ENCODE results near the gene VPS11.
A peak's percentile ranks its signal among the peaks of the same experiment; 100 is the strongest.
"Not testable (repeated sequence)": the region's sequence is repeated elsewhere in the genome, so short reads cannot be mapped to it uniquely, and the experiment has no call there.

The VPS11 gene
- 23.7 to 83.5 (median 69.8) reads per million in 18 experiments for total RNA-seq

- peak; percentile 94 to 97 for DNase-seq
These were observed at the start of gene VPS11 for GRCh38 chr11:119067371-119068222. TSS of gene VPS11 (plus strand) at chr11:119067818. CDS start at chr11:119067824, 6 bp downstream.

DNA sequence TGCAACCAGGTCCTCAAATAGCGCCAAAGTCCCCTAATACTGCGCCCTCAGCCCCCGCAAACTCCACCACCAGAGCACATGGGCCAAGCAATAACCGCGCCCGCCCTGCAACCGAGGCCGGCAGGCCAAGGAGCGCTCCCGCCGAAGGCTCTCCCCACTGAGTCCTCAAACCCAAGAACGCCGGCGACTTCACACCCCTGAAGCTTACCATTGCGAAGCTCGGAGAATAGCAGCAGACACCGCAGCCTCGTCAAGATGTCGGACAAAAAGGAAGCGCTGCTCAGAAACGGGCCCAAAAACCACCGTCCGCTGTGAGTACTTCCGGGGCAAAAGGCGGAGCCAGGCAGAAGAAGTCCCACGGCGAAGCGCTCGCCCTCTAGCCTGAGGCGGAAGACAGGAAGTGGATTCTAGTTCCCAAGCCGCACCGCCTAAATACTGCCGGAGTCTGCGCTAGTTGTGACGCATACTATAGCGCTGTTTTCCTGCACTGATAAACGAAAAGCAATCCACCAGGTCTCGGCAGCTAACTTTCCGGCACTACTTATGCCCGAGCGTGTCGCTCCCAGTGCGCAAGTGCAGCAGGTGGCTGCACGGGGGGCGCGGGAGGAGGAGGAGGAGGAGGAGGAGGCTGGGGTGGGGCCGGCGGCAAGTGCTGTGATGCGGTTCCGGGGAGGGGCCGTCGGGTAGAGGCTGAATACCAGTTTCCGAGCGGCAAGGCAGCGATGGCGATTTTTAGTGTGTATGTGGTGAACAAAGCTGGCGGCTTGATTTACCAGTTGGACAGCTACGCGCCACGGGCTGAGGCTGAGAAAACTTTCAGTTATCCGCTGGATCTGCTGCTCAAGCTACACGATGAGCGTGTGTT lies 49.3 kb upstream of the VPS11 start, which contains the start of the genes RPS25 and TRAPPC4:
RPS25 (minus strand) TSS at position 270 of the 865 bp plus-strand sequence; CDS start at position 211, 59 bp downstream.
TRAPPC4 (plus strand) TSS at position 693 of the 865 bp plus-strand sequence; CDS start at position 723, 30 bp downstream.
- peak; percentile 96 to 98 for DNase-seq

DNA sequence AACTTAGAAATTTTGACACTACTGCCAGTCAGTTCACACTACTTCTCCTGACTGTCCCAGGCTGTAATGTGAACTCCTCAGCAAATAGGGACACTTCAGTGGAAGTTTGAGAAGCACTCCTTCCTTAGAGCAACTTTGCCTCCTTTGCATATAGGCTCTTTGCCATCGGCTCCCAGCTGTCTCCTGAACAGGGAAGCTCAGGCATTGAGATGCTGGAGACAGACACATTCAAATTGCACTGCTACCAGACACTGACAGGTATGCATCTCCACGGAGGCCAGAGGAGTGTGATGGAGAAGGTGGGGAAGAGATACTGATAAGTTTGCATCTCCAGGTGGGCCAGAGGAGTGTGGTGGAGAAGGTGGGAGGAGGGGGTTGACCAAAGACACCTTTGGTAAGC lies 47.6 kb upstream of the VPS11 start:
- no peak for DNase-seq

- no peak for DNase-seq
These were observed 46.0 kb upstream of the VPS11 start for GRCh38 chr11:119021631-119022030.

DNA sequence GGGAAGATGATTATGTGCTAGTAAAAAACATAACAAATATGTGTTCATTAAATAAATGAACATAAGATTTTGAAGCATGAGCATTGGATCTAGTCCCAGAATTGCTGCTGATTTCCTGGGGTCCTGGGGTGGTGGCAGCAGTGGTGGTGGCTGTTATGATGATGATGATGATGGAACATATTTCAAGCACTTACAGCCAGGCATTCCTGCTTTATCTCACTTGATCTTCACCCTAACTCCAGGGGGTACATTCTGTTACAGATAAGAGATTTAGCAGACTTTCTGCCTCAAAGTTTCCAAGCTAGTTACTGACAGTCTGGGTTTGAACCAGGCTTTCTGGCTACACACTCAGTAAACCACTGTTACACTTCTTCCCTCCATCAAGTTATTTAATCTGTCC lies 43.9 kb upstream of the VPS11 start:
- DNase-seq: no peak

DNA sequence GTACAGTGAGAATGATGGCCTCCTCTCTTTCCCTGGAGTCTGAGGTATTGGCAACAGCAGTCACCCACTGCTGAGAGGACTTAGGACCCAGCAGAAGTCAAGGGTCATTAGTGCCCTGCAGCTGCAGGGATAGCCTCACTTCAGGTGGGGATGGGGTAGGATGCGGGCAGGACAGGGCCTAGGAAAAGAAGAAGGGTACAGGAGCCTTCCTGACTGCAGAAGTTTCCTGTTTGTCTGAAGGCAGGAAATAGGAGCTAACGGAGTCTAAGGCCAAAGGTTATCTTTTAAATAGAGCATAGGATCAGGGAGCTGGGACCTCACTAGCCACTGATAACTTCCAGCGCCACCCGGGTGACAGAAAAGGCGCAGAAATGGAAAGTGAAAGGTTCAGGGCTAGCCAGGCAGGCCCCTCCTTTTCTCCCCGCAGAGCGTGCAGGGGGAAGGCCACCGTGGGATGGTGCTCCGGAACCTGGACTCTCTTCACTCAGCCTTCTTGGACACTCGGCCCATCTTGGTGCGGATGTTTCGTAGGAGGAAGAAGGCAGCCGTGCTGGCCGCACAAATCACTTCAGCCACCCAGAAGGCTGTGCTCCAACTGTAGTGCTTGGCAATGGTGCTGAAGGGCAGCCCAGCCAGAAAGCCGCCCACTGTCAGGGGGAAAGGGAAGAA lies 43.1 kb upstream of the VPS11 start:
- DNase-seq: no peak

DNA sequence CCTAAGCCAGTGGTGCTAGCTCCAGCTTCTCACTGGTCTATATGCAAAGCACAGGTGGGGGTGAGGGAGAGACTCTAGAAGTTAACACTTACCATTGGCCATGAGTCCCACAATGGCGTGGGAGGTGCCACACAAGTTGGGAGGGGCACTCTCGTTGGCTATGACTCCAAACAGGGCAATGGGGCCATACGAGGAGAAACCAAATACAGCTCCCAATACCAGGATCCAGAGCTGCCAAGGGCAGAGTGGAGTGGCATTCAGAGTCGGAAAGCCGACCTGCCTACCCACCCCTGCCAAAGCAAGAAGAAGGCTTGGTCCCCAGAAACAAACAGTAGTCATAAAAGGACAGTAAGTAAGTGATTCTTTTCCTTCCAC lies 42.5 kb upstream of the VPS11 start:
- no peak for DNase-seq

GRCh38 chr11:119025541-119025940 lies 42.1 kb upstream of the VPS11 start:
- no peak for DNase-seq

DNA sequence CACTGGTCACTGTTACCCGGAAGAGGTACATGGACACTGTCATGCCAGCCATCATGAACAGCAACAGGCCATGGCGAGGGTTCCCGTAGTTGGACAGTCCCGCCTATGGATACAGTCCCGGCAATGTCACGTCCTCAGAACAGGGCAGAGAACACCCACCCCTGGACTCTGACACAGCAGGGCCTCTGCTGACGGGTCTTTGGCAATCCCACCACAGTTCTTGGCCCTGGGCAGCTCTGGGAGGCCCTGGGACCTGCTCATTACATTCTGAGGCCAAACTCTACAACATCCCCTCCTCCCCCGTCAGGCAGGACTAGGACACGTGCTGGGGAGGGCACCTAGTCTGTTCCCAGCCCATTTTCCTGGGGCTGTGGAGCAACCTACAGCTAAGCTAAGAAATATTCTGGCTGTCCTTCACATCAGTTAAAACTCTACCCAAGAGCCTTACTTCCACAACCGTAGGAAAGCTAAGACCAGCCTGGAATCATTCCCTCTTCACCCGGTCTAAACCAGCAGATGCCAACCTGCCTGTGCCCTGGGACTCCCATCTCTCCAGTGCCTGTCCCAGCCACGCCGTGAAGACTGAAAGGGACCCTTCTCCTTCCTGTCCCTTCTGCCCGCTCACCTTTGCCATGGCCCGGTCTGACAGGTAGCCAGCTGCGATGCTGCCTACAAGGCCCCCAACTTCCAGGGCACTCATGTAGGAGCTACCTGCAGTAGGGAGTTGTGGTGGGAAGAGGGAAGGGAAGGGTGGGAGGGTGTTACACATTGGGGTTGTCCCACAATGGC lies 41.4 kb upstream of the VPS11 start:
- no peak for DNase-seq

DNA sequence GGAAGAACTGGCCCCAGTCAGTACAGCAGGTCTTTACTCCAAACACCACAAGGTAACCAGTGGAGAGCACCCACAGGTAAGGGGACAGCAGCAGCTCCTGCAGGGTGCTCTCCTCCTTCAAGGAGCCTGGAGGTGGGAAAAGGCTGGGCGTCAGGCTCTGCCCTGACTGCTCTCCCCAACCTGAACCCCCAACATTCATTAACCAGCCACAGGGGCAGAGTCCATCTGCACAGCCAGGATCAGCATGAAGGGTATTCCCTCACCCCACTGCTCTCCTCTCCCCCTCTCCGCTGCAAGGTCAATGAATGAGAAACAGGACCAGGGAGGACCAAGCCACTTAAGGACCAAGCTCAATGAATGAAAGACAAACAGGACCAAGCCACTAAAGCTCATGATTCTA lies 40.6 kb upstream of the VPS11 start:
- no peak for DNase-seq

DNA sequence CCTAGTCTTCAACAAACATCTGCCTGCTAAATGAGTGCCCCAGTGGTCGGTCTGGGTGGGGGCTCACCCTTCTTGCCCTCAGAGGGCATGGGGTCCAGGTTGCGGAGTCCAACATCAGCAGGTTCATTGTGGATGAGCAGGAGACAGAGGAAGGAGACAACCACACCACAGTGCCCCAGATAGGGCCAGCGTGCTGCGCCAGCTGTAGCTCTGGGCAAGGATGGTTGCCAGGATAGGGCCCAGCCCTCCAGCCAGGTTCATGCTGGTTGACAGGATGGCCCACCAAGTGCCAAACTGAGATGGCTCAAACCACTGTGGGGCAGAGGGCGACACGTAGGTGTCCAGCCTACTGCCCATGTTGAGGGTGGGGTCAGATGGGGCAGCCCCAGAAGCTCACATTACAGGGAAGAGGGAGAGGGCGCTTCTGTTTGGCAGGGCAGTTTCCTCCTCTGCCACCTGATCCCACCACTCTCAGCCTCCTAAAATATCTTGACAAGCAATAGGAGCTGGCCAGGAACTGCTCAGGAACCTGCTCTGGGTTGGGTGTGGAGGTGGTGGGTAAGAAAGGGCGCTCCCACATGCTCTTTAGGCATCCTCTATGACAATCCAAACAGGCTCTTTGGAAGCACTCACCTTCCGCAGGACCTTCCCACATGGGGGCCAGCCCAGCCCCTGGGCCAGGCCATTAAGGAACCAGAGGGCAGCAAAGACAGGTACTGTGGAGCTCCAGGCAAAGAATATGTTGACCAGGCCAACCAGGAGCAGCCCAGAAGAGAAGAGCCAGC lies 39.9 kb upstream of the VPS11 start:
- DNase-seq: no peak

DNA sequence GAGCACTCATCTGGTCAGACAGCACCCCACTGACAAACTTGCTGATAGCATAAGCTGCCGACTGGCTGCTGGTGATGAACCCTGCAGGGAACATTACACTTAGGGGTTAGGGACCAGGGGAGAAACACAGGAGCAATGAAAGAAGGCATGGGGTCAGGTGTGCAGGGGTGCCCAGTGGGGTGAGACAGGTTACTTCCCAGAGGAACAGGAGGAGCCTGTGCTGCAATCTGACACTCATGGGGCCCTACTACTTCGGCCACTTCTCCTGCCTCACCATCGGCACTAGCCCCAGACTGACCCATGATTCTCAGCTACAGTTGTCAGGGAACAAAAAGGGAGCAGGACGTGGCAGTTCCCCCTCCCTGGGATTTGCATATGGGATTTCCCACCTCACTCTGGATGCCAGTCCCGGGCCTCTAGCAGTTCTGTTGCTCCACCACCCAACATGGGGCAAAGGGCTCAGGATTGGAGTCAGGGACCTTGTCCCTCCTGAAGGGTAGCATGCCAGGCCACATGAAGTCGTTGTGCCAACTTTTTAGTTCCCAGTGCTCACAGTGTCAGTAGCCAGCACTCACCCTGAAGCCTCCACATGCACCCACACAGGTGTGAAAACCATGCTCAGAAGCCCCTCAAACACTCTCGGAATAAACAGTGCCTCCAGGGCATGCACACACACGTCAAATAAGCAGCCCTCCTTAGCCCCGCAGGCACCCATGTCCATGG lies 39.1 kb upstream of the VPS11 start:
- DNase-seq: no peak

- no peak for DNase-seq
These were observed 38.6 kb upstream of the VPS11 start for GRCh38 chr11:119029069-119029339.

DNA sequence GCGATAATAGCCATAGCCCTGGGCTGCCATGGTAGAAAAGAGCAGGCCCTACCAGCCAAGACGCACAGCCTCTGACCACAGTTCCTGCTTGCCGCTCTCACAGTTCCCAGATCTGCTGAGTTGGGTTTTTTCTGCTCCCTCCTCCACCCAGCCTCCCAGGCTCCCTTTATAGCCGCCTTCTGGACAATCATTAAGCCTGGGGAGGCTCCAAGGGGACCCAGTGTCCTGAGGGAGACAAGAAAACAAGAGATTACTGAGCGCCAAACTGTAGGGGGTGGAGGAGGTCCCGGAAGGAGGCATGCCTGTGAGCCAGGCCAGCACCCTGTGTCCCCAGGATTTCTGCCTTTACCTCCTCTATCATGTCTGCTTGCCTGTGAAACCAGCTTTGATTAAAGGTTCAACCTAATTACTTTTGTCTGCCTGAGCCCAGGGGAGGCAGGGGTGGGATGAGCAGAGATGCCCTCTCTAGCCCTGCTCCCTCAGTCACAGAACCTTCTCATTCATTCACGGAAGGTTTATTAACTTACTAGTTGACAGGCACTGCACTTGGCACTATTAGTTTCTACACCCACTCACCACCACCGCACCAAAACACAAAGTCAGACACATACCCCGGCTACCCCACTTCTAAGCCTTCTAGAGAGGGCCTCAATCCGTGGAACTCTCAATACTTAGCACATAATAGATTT lies 38.1 kb upstream of the VPS11 start:
- DNase-seq: peak; percentile 19 to 49

DNA sequence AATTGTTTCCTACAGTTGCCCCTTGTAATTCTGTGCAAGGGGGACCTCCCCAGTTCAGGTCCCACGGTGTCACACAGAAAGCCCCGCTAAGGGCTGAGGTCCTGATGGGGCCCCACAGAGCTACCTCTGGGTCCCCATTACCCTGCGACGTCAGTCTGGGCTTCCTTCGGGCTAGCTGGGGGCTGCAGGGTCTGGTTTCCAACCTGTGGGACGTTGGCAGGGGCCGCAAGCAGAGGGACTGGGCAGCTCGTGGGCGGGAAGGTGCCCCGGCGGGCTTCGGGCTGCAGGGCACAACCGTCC lies 37.6 kb upstream of the VPS11 start:
- DNase-seq: no peak

DNA sequence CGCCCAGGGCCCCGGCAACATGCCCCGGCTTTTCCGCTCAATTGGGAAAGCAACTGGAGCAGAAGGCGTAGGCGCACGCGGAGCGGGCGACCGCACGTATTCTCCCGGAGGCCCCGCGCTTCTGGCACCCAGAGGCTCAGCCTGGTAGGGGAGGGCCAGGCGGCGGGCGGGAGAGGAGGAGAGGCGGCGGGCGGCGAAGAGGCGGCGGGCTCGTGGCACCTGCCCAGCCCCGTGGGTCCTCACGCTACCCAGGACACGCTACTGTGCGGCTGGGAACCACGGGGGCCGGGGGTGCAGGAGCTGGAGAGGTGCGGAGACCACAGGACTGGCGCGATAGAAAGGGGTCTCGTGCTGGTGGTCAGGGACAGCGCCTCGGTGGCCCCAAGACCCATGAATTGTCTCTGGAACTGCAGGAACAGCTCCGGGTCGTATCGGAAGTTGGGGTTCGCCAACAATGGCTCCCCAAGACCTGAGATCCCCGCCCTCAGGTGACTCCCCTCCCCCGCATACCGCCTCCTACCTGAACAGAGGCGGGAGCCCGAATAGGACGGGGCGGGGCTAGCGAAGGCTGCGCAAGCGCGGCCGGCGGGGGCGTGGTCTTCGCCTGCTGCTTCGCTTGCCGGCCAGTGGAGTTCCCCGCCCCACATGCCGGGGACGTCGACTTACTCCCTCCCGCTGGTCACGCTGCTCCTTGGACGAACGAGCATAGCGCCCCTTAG lies 37.1 kb upstream of the VPS11 start, which contains the start of gene SLC37A4:
SLC37A4 (minus strand) TSS at position 549 of the 719 bp plus-strand sequence.
- peak; percentile 98 to 99 for DNase-seq

DNA sequence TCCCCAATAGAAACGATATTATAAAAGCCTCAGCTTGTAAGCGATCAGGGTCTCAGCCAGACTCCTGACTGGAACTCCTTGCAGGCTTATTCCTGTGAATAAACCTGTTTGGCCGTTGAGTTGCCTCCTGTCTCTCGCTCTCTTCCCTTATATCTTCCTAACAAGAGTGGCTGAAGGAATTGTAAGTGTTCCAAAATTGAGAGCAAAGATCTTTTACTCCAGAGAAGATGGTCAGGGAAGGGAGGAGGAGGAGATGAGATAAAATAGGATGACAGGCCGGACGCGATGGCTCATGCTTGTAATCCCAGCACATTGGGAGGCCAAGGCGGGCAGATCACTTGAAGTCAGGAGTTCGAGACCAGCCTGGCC lies 35.7 kb upstream of the VPS11 start:
- no peak for DNase-seq

DNA sequence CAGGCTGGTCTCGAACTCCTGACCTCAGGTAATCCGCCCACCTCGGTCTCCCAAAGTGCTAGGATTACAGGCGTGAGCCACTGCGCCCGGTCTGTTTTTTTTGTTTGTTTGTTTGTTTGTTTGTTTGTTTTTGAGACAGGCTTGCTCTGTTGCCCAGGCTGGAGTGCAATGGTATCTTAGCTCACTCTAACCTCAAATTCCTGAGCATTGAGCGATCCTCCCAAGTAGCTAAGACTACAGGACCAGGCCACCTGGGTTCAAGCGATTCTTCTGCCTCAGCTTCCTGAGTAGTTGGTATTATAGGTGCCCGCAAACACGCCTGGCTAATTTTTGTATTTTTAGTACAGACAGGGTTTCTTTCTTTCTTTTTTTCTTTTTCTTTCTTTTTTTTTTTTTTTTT lies 34.2 kb upstream of the VPS11 start:
- not testable (repeated sequence) for DNase-seq

DNA sequence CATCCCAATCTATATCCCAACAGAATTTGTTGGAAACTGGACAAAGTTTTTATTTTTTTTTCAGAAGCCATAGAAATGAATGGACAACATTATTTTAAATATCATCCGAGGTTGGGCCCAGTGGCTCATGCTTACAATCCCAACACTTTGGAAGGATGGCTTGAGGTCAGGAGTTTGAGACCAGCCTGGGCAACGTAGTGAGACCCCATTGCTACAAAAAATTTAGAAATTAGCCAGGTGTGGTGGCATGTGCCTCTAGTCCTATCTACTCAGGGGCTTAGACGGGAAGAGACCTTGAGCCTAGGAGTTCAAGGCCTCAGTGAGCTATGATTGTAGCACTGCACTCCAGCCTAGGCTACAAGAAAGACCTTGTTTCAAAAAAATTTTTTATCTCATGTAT lies 32.8 kb upstream of the VPS11 start:
- DNase-seq: no peak

- DNase-seq: no peak
These were observed 28.7 kb upstream of the VPS11 start for GRCh38 chr11:119038884-119039283.
